PFSK-1 (cell line): ENCODE results near the gene IMPG2.

Experiments
- FOXP2 ChIP-seq: optimal IDR thresholded peaks from 2 replicates; pipeline ENCODE3; 2011; ENCODE audit warnings: borderline replicate concordance, control low read depth, inconsistent platforms; ENCODE audit not compliant: insufficient read depth; ENCODE audit errors: extremely low read length, extremely low read depth
- TAF1 ChIP-seq: IDR thresholded peaks from 2 replicates; pipeline ENCODE4 v1.6.1; 2012; ENCODE audit warnings: low read length, control low read depth, borderline replicate concordance; ENCODE audit not compliant: insufficient read depth

GRCh38 chr3:101320475-101320874, at the start of gene IMPG2:
- TF ChIP-seq FOXP2: no peak
- no peak for TF ChIP-seq TAF1
